ENCODE results near the gene SLC2A1.

DNA sequence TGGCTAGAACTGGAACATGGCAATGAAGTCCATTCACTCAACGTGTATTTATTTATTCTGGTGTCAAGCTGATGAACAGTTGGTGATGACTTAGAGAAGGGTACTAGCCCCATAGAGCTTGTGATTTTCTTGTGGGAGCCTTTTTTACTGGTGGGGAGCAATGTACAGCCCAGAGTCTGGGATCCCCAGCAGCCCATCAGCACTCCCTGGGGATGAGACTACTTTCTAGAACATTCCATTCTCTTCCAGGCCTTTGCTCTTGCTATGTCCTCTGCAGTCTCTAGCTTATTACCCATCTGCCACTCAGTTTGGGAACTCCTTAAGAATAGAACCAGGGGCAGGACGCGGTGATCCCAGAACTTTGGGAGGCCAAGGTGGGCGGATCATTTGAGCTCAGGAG lies 11.6 kb downstream of the SLC2A1 start:
- no peak for TF ChIP-seq EZH2 (IDR thresholded peaks at IDR 0.05; ENCODE audit: borderline replicate concordance)
- TF ChIP-seq, protein P1, sequence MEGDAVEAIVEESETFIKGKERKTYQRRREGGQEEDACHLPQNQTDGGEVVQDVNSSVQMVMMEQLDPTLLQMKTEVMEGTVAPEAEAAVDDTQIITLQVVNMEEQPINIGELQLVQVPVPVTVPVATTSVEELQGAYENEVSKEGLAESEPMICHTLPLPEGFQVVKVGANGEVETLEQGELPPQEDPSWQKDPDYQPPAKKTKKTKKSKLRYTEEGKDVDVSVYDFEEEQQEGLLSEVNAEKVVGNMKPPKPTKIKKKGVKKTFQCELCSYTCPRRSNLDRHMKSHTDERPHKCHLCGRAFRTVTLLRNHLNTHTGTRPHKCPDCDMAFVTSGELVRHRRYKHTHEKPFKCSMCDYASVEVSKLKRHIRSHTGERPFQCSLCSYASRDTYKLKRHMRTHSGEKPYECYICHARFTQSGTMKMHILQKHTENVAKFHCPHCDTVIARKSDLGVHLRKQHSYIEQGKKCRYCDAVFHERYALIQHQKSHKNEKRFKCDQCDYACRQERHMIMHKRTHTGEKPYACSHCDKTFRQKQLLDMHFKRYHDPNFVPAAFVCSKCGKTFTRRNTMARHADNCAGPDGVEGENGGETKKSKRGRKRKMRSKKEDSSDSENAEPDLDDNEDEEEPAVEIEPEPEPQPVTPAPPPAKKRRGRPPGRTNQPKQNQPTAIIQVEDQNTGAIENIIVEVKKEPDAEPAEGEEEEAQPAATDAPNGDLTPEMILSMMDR (IDR thresholded peaks at IDR 0.05; ENCODE audit: poor library complexity), result no peak
- TF ChIP-seq EZH2phosphoT487 (IDR thresholded peaks at IDR 0.05; ENCODE audit: low read depth, severe bottlenecking, unreplicated experiment), result no peak
